ENCODE results near the gene THSD7B.

Gene THSD7B

GRCh38 chr2:137138263-137138662 lies 372.9 kb downstream of the THSD7B start:
- H4K20me1 ChIP-seq (ENCODE audit: insufficient read depth), result no peaks in the 10 kb centered on the region
- H3K4me3 ChIP-seq (IDR thresholded peaks at IDR 0.05; ENCODE audit: insufficient read depth, low read depth, low read length), result no peak overlapping the region
- no peaks in the 10 kb centered on the region for H3K4me1 ChIP-seq (ENCODE audit: low read depth, poor library complexity, severe bottlenecking)
- no peak for TF ChIP-seq CTCF (conservative IDR thresholded peaks at IDR 0.05; ENCODE audit: low read depth, low read length)
- H3K79me2 ChIP-seq (ENCODE audit: insufficient read depth, low read depth), result no peaks in the 10 kb centered on the region
- H3K4me2 ChIP-seq, result no peak overlapping the region
- no peak overlapping the region for H2AFZ ChIP-seq (ENCODE audit: low read depth)
- H3K27ac ChIP-seq, result no peak overlapping the region
- H3K9ac ChIP-seq, result no peak overlapping the region
- no peaks in the 10 kb centered on the region for H3K27me3 ChIP-seq (ENCODE audit: insufficient read depth, low read depth)
- no peaks in the 10 kb centered on the region for H3K36me3 ChIP-seq (ENCODE audit: insufficient read depth)

GRCh38 chr2:137151731-137152130 lies 386.4 kb downstream of the THSD7B start:
- Histone ChIP-seq H3K4me2 (no peak overlapping the region), H3K79me2 (ENCODE audit: insufficient read depth, low read depth) (no peaks in the 10 kb centered on the region), H3K9ac (no peak overlapping the region), H3K27ac (no peak overlapping the region), H3K27me3 (ENCODE audit: insufficient read depth, low read depth) (no peaks in the 10 kb centered on the region), H3K36me3 (ENCODE audit: insufficient read depth) (no peaks in the 10 kb centered on the region), H2AFZ (ENCODE audit: low read depth) (no peak overlapping the region), H3K4me3 (IDR thresholded peaks at IDR 0.05; ENCODE audit: insufficient read depth, low read depth, low read length) (no peak overlapping the region), H4K20me1 (ENCODE audit: insufficient read depth) (no peaks in the 10 kb centered on the region), H3K4me1 (ENCODE audit: low read depth, poor library complexity, severe bottlenecking) (no peaks in the 10 kb centered on the region)
- no peak for TF ChIP-seq CTCF (conservative IDR thresholded peaks at IDR 0.05; ENCODE audit: low read depth, low read length)

GRCh38 chr2:137154946-137155345 lies 389.6 kb downstream of the THSD7B start:
- Histone ChIP-seq H3K27me3 (ENCODE audit: insufficient read depth, low read depth) (no peaks in the 10 kb centered on the region), H3K4me1 (ENCODE audit: low read depth, poor library complexity, severe bottlenecking) (no peaks in the 10 kb centered on the region), H2AFZ (ENCODE audit: low read depth) (no peak overlapping the region), H4K20me1 (ENCODE audit: insufficient read depth) (no peaks in the 10 kb centered on the region), H3K9ac (no peak overlapping the region), H3K36me3 (ENCODE audit: insufficient read depth) (no peaks in the 10 kb centered on the region), H3K4me3 (IDR thresholded peaks at IDR 0.05; ENCODE audit: insufficient read depth, low read depth, low read length) (no peak overlapping the region), H3K79me2 (ENCODE audit: insufficient read depth, low read depth) (no peaks in the 10 kb centered on the region), H3K27ac (no peak overlapping the region), H3K4me2 (no peak overlapping the region)
- no peak for TF ChIP-seq CTCF (conservative IDR thresholded peaks at IDR 0.05; ENCODE audit: low read depth, low read length)

- H2AFZ ChIP-seq (ENCODE audit: low read depth), result no peak overlapping the region
- no peaks in the 10 kb centered on the region for H4K20me1 ChIP-seq (ENCODE audit: insufficient read depth)
- no peak overlapping the region for H3K27ac ChIP-seq
- H3K9ac ChIP-seq, result no peak overlapping the region
- no peaks in the 10 kb centered on the region for H3K36me3 ChIP-seq (ENCODE audit: insufficient read depth)
- H3K4me2 ChIP-seq, result no peak overlapping the region
- H3K27me3 ChIP-seq (ENCODE audit: insufficient read depth, low read depth), result no peaks in the 10 kb centered on the region
- H3K4me1 ChIP-seq (ENCODE audit: low read depth, poor library complexity, severe bottlenecking), result no peaks in the 10 kb centered on the region
- H3K79me2 ChIP-seq (ENCODE audit: insufficient read depth, low read depth), result no peaks in the 10 kb centered on the region
- H3K4me3 ChIP-seq (IDR thresholded peaks at IDR 0.05; ENCODE audit: insufficient read depth, low read depth, low read length), result no peak overlapping the region
- TF ChIP-seq CTCF (conservative IDR thresholded peaks at IDR 0.05; ENCODE audit: low read depth, low read length), result no peak
Observed at GRCh38 chr2:137155356-137156104, 390.2 kb downstream of the THSD7B start.

All from KMS-11 (cell line).